Spleen (tissue), 11 donors: Measurements from ENCODE around the gene ASTN1. TPM values are rescaled to one million over a fixed set of nuclear protein-coding genes. Genes with fewer than 3 reads are reported as not detected.

Experiments used
- DNase-seq: peaks from one replicate; pipeline ENCODE4 v3.0.0-alpha.2; 2020
- H3K27ac ChIP-seq, 8 donors: fragments of 200-600 bp; sonication (generic) in 7 of 8; 1 replicate in 4 of 8; 2 replicates in 4 of 8; pipeline versions ENCODE4 v1.5.0 to v1.8.0; 2016 to 2021; ENCODE audit warnings: inconsistent platforms in 4 of 8, mild to moderate bottlenecking in 4 of 8, moderate library complexity in 1 of 8
- H3K27me3 ChIP-seq, 7 donors: fragments of 200-600 bp; sonication (generic) in 6 of 7; replicated peaks in 1 of 7; 1 replicate in 4 of 7; 2 replicates in 3 of 7; pipeline versions ENCODE4 v1.5.0 to v1.8.0; 2016 to 2021; ENCODE audit warnings: inconsistent platforms in 3 of 7, mild to moderate bottlenecking in 1 of 7
- H3K36me3 ChIP-seq, 6 donors: fragments of 200-600 bp; sonication (generic) in 5 of 6; 1 replicate in 4 of 6; 2 replicates in 2 of 6; pipeline versions ENCODE4 v1.5.0 to v1.8.0; 2016 to 2021; ENCODE audit warnings: inconsistent platforms in 2 of 6
- H3K4me1 ChIP-seq, 6 donors: fragments of 200-600 bp; sonication (generic) in 5 of 6; 1 replicate in 3 of 6; 2 replicates in 3 of 6; pipeline versions ENCODE4 v1.5.0 to v1.8.0; 2016 to 2021; ENCODE audit warnings: inconsistent platforms in 3 of 6
- H3K4me3 ChIP-seq, 8 donors: fragments of 200-600 bp; sonication (generic) in 7 of 8; 1 replicate in 4 of 8; 2 replicates in 4 of 8; pipeline versions ENCODE4 v1.5.0 to v1.8.0; 2016 to 2021; ENCODE audit warnings: inconsistent platforms in 4 of 8, mild to moderate bottlenecking in 4 of 8, moderate library complexity in 2 of 8
- H3K9me3 ChIP-seq, 8 donors: fragments of 200-600 bp; sonication (generic) in 7 of 8; 1 replicate in 4 of 8; 2 replicates in 4 of 8; pipeline versions ENCODE4 v1.5.0 to v1.8.0; 2016 to 2021; ENCODE audit warnings: inconsistent platforms in 4 of 8
- CTCF ChIP-seq, 11 experiments: fragments of 200-600 bp in 7 of 11; fragments of 450-650 bp in 4 of 11; sonication (generic) in 4 of 11; IDR thresholded peaks in 8 of 11; conservative IDR thresholded peaks in 3 of 11; 1 replicate in 7 of 11; 2 replicates in 4 of 11; pipeline versions ENCODE4 v1.4.0 to v1.8.0; 2016 to 2021; ENCODE audit warnings: antibody characterized with exemption in 11 of 11, inconsistent platforms in 4 of 11, mild to moderate bottlenecking in 1 of 11
- POLR2A ChIP-seq, 3 donors: fragments of 450-650 bp; IDR thresholded peaks; one replicate each; pipeline ENCODE4 v1.5.1; 2017; ENCODE audit warnings: antibody characterized with exemption in 3 of 3, mild to moderate bottlenecking in 1 of 3
- POLR2AphosphoS5 ChIP-seq, 3 donors: sonication (generic); formaldehyde crosslinking; IDR thresholded peaks; one replicate each; pipeline ENCODE4 v1.5.1; 2017; ENCODE audit warnings: antibody characterized with exemption in 3 of 3
- WGBS, 5 donors: extraction: QIAGEN DNeasy Blood & Tissue Kit in 3 of 5; methylation state at CpG; one replicate each; pipeline versions ENCODE4 v1.1.5 to v1.1.7; 2013 to 2018; 5-methylcytosine and 5-hydroxymethylcytosine counted together
- intact Hi-C: fragments of 100-400 bp; cut with DNase I; formaldehyde crosslinking; loops from one replicate; pipeline ENCODE4 v1.15.0; 2023; ENCODE audit warnings: low total_unique reads
- polyA plus RNA-seq, 3 donors: library from polyadenylated mRNA; stranded (reverse); fragments of 200-250 nt; gene quantifications; one replicate each; pipeline ENCODE4 v1.2.1, GENCODE V29; 2013
- total RNA-seq, 7 donors: library from RNA; depleted of rRNA in 3 of 7; stranded (reverse); fragments of >200 nt in 3 of 7; fragmentation: NEBNext Ultra II Directional in 4 of 7; extraction: Animal tissue kit (Norgen Biotek cat#: 25700) in 4 of 7; gene quantifications; one replicate each; pipeline versions ENCODE4 v1.1.0 to v1.2.1, GENCODE V29; 2016 to 2021
- donor health status: healthy with polysubstance abuse.
- donor health status: DM: no; HTN: no; CAD: no; lungs with moderate emphysema.
- donor health status: DM: no; HTN: no; CAD: no.
- donor health status: Bipolar disorder and iron deficiency.
- donor health status: healthy.
- donor health status: DM: no; HTN: no; CAD: no.
- donor health status: DM: yes; HTN: yes; CAD: no.

Gene ASTN1
- total and polyA plus RNA-seq, 10 donors, result 0.56 to 7.5 (median 4.2) TPM

- intact Hi-C loops, result no loop called here
- Histone ChIP-seq H3K4me3 (no peak overlapping the region), H3K4me1 (no peaks in the 10 kb centered on the region), H3K27ac (no peak overlapping the region), H3K9me3 (no peaks in the 10 kb centered on the region), H3K36me3 (no peaks in the 10 kb centered on the region), H3K27me3 (no peaks in the 10 kb centered on the region)
- no peak for TF ChIP-seq CTCF (IDR thresholded peaks at IDR 0.05 in 8 of 11, conservative IDR thresholded peaks at IDR 0.05 in 3 of 11)
- no peak for TF ChIP-seq POLR2AphosphoS5 (IDR thresholded peaks at IDR 0.05)
- no peak for TF ChIP-seq POLR2A (IDR thresholded peaks at IDR 0.05)
- no peak for DNase-seq
- 78 to 100% (median 88%) methylated on average over 1 of the region's 1 CpG for WGBS, 5 donors
Measured at GRCh38 chr1:176989023-176989422, 175.5 kb downstream of the ASTN1 start.

DNA sequence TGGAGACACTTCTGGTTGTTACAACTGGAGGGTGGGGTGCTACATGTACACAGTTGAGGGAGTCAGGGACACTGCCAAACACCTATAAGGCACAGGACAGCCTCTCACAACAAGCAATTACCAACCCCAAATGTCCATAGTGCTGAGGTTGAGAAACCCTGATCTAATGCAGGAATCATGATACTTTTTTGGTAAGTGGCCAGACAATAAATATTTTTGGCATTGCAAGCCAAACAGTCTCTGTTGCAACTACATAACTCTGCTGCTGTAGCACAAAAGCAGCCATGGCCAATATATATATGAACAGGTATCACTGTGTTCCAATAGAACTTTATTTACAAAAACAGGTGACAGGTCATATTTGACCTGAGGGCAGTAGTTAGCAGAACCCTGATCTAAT lies 177.5 kb downstream of the ASTN1 start:
- Histone ChIP-seq H3K27ac (no peak overlapping the region), H3K4me1 (no peaks in the 10 kb centered on the region), H3K27me3 (no peaks in the 10 kb centered on the region), H3K36me3 (no peaks in the 10 kb centered on the region), H3K4me3 (no peak overlapping the region), H3K9me3 (no peaks in the 10 kb centered on the region)
- TF ChIP-seq POLR2AphosphoS5 (IDR thresholded peaks at IDR 0.05) (no peak), POLR2A (IDR thresholded peaks at IDR 0.05) (no peak), CTCF (IDR thresholded peaks at IDR 0.05 in 8 of 11, conservative IDR thresholded peaks at IDR 0.05 in 3 of 11) (no peak)
- no peak for DNase-seq
- intact Hi-C loops, result no loop called here

GRCh38 chr1:176983731-176984130 lies 180.8 kb downstream of the ASTN1 start:
- no peak overlapping the region for H3K4me3 ChIP-seq
- intact Hi-C loops, result no loop called here
- no peak for DNase-seq
- 75 to 86% (median 81%) methylated on average over 5 of the region's 5 CpGs for WGBS, 5 donors
- H3K27me3 ChIP-seq, result no peaks in the 10 kb centered on the region
- H3K9me3 ChIP-seq, result no peaks in the 10 kb centered on the region
- no peaks in the 10 kb centered on the region for H3K36me3 ChIP-seq
- TF ChIP-seq CTCF (IDR thresholded peaks at IDR 0.05 in 8 of 11, conservative IDR thresholded peaks at IDR 0.05 in 3 of 11) (no peak), POLR2AphosphoS5 (IDR thresholded peaks at IDR 0.05) (no peak), POLR2A (IDR thresholded peaks at IDR 0.05) (no peak)
- H3K4me1 ChIP-seq, result no peaks in the 10 kb centered on the region
- H3K27ac ChIP-seq, result no peak overlapping the region

- Histone ChIP-seq H3K4me1 (no peaks in the 10 kb centered on the region), H3K36me3 (no peaks in the 10 kb centered on the region), H3K27me3 (no peaks in the 10 kb centered on the region), H3K4me3 (no peak overlapping the region), H3K27ac (no peak overlapping the region), H3K9me3 (no peaks in the 10 kb centered on the region)
- DNase-seq, result no peak
- intact Hi-C loops, result no loop called here
- TF ChIP-seq POLR2A (IDR thresholded peaks at IDR 0.05), result no peak
- no peak for TF ChIP-seq CTCF (IDR thresholded peaks at IDR 0.05 in 8 of 11, conservative IDR thresholded peaks at IDR 0.05 in 3 of 11)
- no peak for TF ChIP-seq POLR2AphosphoS5 (IDR thresholded peaks at IDR 0.05)
- WGBS, 5 donors, result 89 to 95% (median 92%) methylated on average over 7 of the region's 7 CpGs
Measured at GRCh38 chr1:176976771-176977170, 187.7 kb downstream of the ASTN1 start.
